ENCODE data around the gene S100A5. TPM values are rescaled to one million over a fixed set of nuclear protein-coding genes. Genes with fewer than 3 reads are reported as not detected.

Gene S100A5
- total and polyA plus RNA-seq, 9 of the 15 experiments (the other 6 are each of a cell fraction or from before 2014, with no cell fraction given) = 0.56 to 1.4 (median 0.64) TPM; not detected in 5

GRCh38 chr1:153545067-153546055 is 4.6 kb upstream of the S100A5 start, which contains the start of gene S100A4 (continued):
- TF ChIP-seq MGA (IDR thresholded peaks at IDR 0.05) (no peak), ARID4B (CRISPR knock-in tag; IDR thresholded peaks at IDR 0.05) (no peak), ZBTB11 (CRISPR knock-in tag; IDR thresholded peaks at IDR 0.05) (peak in 1 of 3 experiments; percentile 61; a peak in 2 of 6 replicates), MEF2D (tag; conservative IDR thresholded peaks at IDR 0.05; ENCODE audit: low read depth) (no peak)

Measured in K562 (cell line).